ENCODE results near the gene RASSF1.

The RASSF1 gene

DNA sequence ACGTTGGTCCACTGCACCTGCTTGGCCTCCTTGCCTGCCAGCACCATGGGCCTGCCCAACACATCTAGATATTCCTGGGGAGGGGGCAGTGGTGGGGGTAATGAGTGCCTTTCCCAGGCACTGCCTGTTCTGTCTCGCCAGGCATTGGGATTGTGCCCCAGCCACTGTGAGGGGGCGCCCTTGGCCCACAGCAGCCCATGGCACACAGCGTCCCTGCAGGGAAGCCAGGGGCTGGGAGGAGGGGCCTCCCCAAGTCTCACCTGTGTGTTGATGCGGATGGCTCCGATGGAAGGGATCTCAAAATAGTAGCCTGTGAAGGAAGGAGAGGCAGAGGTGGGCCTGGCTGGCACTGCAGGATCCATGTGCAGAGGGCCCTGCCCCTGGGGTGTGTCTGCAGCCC, 37.4 kb upstream of the RASSF1 start:
- peaks cover 24% of the 10 kb centered on the region for H3K27me3 ChIP-seq (replicated peaks; ENCODE audit: control insufficient read depth, insufficient read depth, low read length)
- H3K9ac ChIP-seq (ENCODE audit: low read length): no peak overlapping the region
- H3K36me3 ChIP-seq (ENCODE audit: control insufficient read depth, insufficient read depth, low read length, severe bottlenecking): no peaks in the 10 kb centered on the region
- no peaks in the 10 kb centered on the region for H3K4me1 ChIP-seq (ENCODE audit: control insufficient read depth, insufficient read depth, low read length)
- no peak overlapping the region for H3K4me3 ChIP-seq (ENCODE audit: low read length)
- H3K9me3 ChIP-seq (ENCODE audit: control insufficient read depth, low read length): no peaks in the 10 kb centered on the region
- DNase-seq (ENCODE audit: low read depth): no peak

DNA sequence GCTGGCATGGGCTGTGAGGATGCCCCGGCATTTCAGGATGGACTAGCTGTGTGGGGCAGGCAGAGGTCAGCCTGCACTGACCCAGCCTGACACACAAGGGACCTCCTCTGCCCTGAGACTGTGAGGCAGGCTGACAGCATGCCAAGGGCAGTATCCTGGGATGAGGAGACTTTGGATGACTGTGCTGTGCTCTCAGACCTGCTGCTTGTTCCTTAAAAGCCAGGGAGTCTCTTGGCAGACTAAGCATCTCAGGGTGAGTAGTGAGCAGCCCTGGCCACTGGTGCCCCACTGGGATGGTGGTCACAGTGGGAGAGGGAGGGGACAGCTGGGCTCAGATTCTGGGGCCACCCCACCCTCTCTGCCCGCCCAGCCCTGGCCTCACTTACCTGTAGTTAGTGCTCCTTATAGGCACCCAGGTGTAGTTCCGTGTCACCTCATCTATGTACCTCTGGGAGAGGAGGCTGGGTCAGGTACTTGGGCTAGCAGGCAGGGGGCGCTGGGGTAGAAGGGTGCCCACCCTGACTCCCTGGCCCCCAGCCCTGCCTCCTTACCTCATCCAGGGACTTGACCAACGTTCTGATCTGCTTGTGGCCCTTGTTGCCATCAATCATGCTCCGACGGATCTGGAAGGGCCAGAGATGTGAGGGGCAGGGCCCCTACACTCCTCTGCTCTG, 34.8 kb upstream of the RASSF1 start:
- no peak for DNase-seq (ENCODE audit: low read depth)
- Histone ChIP-seq H3K9ac (ENCODE audit: low read length) (no peak overlapping the region), H3K9me3 (ENCODE audit: control insufficient read depth, low read length) (no peaks in the 10 kb centered on the region), H3K4me1 (ENCODE audit: control insufficient read depth, insufficient read depth, low read length) (no peaks in the 10 kb centered on the region), H3K36me3 (ENCODE audit: control insufficient read depth, insufficient read depth, low read length, severe bottlenecking) (no peaks in the 10 kb centered on the region), H3K27me3 (replicated peaks; ENCODE audit: control insufficient read depth, insufficient read depth, low read length) (peaks cover 37% of the 10 kb centered on the region), H3K4me3 (ENCODE audit: low read length) (no peak overlapping the region)

DNA sequence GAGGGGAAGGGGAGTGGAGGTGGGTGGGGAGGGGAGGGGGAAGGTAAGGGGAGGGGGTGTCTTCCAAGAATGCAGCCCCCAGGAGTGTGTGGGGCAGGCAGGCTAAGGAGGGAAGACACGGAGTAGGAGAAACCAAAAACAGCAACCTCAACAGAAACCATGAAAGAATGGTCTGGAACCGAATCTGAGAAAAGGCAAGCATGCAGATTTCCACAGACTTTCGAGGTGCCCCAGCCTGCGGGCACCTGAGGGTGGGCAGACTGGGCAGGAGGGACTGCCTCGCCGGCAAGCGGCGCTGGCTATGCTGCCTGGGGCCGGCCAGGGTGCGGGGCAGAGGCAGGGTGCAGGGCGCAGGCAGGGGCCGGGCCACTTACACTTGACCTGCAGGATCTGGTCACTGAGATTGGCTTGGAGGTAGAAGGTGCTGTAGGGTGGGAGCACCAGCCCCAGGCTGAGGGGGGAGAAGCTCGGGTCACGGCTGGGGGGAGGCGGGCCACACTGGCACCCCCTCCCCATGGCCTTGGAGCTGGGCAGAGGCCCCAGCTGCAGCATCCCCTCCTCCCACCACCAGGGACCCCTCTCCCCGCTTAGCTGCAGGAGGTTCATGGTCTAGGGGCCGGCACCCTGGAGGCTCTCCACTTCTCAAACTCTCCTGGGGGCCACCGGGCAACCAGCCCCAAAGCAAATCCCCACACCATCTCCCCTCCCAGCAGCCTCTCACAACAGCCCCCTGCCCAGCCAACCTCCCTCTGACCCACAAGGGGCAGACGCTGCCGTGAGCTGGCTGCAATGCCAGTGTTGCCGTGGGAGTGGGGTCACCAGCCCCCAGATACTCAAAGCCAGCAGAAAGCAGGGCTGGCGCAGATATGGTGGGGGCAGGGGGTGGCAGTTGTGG, 34.0 kb upstream of the RASSF1 start:
- H3K4me3 ChIP-seq (ENCODE audit: low read length): no peak overlapping the region
- H3K9ac ChIP-seq (ENCODE audit: low read length): no peak overlapping the region
- no peaks in the 10 kb centered on the region for H3K4me1 ChIP-seq (ENCODE audit: control insufficient read depth, insufficient read depth, low read length)
- DNase-seq (ENCODE audit: low read depth): no peak
- no peaks in the 10 kb centered on the region for H3K9me3 ChIP-seq (ENCODE audit: control insufficient read depth, low read length)
- H3K27me3 ChIP-seq (replicated peaks; ENCODE audit: control insufficient read depth, insufficient read depth, low read length): peaks cover 38% of the 10 kb centered on the region
- H3K36me3 ChIP-seq (ENCODE audit: control insufficient read depth, insufficient read depth, low read length, severe bottlenecking): no peaks in the 10 kb centered on the region

DNA sequence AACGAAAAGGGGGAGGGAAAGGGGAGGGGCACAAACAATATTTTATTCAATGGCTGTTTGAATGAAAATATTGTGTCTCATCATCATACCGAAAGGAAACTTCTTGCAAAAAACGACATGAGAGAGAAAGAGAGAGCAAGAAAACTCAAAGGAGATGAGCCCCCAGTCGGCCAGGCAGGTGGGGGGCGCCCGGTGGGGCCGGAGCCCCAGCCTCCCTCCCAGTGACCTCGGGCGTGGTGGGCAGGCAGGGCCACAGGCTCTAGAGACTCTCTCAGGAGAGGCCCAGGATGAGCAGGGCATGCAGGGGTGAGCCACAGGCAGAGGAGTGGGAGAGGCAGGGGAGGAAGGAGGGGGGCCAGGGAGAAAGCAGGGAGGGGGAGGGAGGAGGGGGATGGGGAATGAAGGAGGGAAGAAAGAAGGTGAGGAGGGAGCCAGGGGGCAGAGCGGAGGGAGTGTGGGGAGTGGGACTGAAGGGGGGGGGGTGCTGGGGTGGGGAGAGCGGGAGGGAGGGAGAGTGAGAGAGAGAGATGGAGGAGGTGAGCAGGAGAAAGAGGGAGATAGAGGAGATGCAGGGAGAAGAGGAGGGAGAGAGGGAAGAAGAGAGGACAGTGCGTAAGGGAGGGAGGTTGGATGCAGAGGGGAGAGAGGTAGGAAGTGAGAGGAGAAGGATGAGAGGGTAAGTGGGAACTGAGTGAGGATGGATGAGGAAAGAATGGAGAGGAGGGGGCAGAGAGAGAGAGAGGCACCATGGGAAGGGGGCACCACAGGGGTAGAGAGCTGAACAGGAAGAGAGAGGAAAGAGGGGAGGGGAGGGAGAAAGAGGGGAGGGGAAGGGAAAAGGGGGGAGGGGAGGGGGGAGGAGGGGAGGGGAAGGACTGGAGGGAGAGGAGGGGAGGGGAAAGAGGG, 32.8 kb upstream of the RASSF1 start:
- no peak for DNase-seq (ENCODE audit: low read depth)
- no peaks in the 10 kb centered on the region for H3K36me3 ChIP-seq (ENCODE audit: control insufficient read depth, insufficient read depth, low read length, severe bottlenecking)
- no peak overlapping the region for H3K4me3 ChIP-seq (ENCODE audit: low read length)
- H3K9ac ChIP-seq (ENCODE audit: low read length): no peak overlapping the region
- no peaks in the 10 kb centered on the region for H3K9me3 ChIP-seq (ENCODE audit: control insufficient read depth, low read length)
- H3K4me1 ChIP-seq (ENCODE audit: control insufficient read depth, insufficient read depth, low read length): no peaks in the 10 kb centered on the region
- H3K27me3 ChIP-seq (replicated peaks; ENCODE audit: control insufficient read depth, insufficient read depth, low read length): peaks cover 42% of the 10 kb centered on the region

DNA sequence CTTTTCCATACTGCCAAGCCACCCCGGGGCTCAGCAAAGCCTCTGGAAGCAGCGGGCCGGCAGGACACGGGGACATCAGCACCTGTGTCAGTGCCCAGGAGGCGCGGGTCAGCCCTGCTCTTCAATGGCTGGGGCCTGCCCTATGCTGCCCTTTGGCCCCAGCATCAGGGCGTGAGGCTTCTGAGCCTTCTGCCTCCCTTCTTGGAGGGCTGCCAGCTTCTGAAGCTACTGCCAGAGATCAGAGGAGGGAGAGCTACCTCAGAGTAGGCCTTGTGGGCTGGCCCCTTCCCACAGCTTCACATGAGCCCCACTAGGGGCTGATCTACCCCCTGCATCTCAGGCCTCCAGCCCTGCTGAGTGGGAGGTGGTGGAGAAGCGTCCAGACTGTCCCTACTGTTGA, 31.7 kb upstream of the RASSF1 start:
- no peak overlapping the region for H3K4me3 ChIP-seq (ENCODE audit: low read length)
- peaks cover 40% of the 10 kb centered on the region for H3K27me3 ChIP-seq (replicated peaks; ENCODE audit: control insufficient read depth, insufficient read depth, low read length)
- H3K4me1 ChIP-seq (ENCODE audit: control insufficient read depth, insufficient read depth, low read length): no peaks in the 10 kb centered on the region
- no peaks in the 10 kb centered on the region for H3K36me3 ChIP-seq (ENCODE audit: control insufficient read depth, insufficient read depth, low read length, severe bottlenecking)
- no peak for DNase-seq (ENCODE audit: low read depth)
- H3K9ac ChIP-seq (ENCODE audit: low read length): no peak overlapping the region
- no peaks in the 10 kb centered on the region for H3K9me3 ChIP-seq (ENCODE audit: control insufficient read depth, low read length)

DNA sequence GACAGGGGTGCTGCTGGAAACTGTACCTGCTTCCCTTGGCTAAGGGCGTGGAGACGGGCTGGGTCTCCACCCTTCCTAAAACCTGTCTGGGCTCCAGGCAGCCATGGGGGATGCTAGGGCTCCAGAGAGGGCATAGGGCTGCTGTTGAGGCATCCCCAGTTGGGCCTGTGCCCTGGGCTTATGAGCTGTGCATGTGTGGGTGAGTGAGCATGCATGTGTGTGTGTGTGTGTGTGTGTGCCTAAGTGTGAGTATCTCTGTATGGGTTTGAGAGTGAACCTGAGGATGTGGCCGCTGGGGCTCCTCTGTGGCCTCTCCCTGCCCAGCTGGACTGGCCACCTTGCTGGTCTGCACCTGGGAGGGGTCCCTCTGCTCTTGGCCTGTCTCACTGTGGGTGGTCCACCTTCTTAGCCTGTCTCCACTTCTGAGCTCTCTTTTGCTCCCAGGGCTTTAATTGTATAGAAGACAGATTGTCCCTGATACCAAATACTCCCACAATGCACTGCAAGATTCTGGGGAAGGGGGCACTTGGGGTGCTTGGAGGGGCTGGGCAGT, 30.6 kb upstream of the RASSF1 start:
- H3K4me3 ChIP-seq (ENCODE audit: low read length): no peak overlapping the region
- no peaks in the 10 kb centered on the region for H3K36me3 ChIP-seq (ENCODE audit: control insufficient read depth, insufficient read depth, low read length, severe bottlenecking)
- H3K9me3 ChIP-seq (ENCODE audit: control insufficient read depth, low read length): no peaks in the 10 kb centered on the region
- H3K27me3 ChIP-seq (replicated peaks; ENCODE audit: control insufficient read depth, insufficient read depth, low read length): peaks cover 46% of the 10 kb centered on the region
- H3K4me1 ChIP-seq (ENCODE audit: control insufficient read depth, insufficient read depth, low read length): no peaks in the 10 kb centered on the region
- no peak for DNase-seq (ENCODE audit: low read depth)
- no peak overlapping the region for H3K9ac ChIP-seq (ENCODE audit: low read length)

DNA sequence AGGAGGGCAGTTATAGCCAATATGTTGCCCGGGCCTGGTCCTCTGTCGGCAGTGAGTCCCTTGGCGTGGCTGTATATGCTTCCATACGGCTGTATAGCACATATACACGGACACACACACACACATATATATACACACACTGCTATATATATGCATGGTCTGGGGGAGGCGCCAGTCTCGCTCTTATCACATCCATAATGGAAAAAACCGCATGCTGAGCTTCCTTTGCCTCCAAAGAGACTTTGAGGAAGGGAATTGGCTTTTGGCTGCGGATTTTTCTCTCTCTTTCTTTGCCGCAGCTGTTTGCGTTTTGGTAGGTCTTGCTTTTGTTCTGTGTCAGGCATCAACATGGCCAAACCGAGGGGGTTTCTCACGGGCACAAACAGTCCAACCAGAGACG, 30.0 kb upstream of the RASSF1 start:
- Histone ChIP-seq H3K27me3 (replicated peaks; ENCODE audit: control insufficient read depth, insufficient read depth, low read length) (peaks cover 46% of the 10 kb centered on the region), H3K9me3 (ENCODE audit: control insufficient read depth, low read length) (no peaks in the 10 kb centered on the region), H3K36me3 (ENCODE audit: control insufficient read depth, insufficient read depth, low read length, severe bottlenecking) (no peaks in the 10 kb centered on the region), H3K9ac (ENCODE audit: low read length) (no peak overlapping the region), H3K4me1 (ENCODE audit: control insufficient read depth, insufficient read depth, low read length) (no peaks in the 10 kb centered on the region), H3K4me3 (ENCODE audit: low read length) (no peak overlapping the region)
- DNase-seq (ENCODE audit: low read depth): peak; percentile 47

DNA sequence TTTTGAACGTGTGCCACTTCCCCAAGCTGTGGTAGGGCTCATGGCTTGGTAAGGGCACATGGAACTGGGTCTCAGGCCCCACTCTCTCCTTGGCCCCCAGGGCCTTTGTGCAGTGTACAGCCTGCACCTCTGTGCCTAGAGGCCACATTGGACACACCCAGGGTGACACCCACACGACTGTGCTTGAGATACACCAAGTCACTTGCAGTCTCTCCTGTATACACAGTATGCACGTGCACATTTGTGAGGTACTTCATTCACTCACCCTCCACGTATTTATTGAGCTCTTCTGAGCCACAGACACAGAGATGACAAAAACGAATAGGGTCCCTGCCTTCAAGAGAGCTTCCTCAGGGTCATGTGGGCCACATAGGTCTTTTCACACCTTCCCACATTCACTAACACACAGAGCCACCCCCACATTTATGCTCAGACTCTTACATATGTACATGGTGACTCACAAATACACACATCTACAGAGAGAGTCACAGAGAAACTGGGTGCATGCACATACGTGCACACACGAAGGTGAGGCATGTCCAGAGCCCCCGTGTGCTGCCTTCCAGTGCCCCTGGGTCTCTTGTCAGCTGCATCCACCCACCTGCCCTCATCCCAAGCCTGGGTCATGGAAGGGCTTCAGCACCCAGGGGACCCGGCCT, 28.5 kb upstream of the RASSF1 start:
- no peaks in the 10 kb centered on the region for H3K36me3 ChIP-seq (ENCODE audit: control insufficient read depth, insufficient read depth, low read length, severe bottlenecking)
- H3K9ac ChIP-seq (ENCODE audit: low read length): no peak overlapping the region
- peaks cover 2% of the 10 kb centered on the region for H3K4me1 ChIP-seq (ENCODE audit: control insufficient read depth, insufficient read depth, low read length)
- no peak for DNase-seq (ENCODE audit: low read depth)
- peaks cover 48% of the 10 kb centered on the region for H3K27me3 ChIP-seq (replicated peaks; ENCODE audit: control insufficient read depth, insufficient read depth, low read length)
- no peaks in the 10 kb centered on the region for H3K9me3 ChIP-seq (ENCODE audit: control insufficient read depth, low read length)
- H3K4me3 ChIP-seq (ENCODE audit: low read length): no peak overlapping the region

DNA sequence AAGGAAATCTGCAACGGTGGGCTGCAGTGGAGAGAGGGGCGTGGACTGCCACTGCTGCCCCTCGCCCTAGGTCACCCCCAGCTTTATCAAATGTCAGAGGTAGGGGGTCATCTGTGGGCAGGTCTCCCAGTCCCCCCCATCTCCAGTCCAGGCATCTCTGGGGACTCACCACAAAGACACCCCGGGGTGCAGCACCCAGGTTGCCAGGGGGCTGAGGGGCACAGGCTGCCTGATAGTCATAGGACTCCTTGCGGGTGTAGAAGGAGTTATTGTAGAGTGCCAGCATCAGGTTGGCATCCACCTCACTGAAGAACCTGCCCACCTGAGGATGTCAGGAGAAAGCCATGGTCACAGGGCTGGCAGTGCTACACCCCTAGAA, 25.2 kb upstream of the RASSF1 start:
- Histone ChIP-seq H3K4me1 (ENCODE audit: control insufficient read depth, insufficient read depth, low read length) (peaks cover 2% of the 10 kb centered on the region), H3K27me3 (replicated peaks; ENCODE audit: control insufficient read depth, insufficient read depth, low read length) (peaks cover 39% of the 10 kb centered on the region), H3K36me3 (ENCODE audit: control insufficient read depth, insufficient read depth, low read length, severe bottlenecking) (no peaks in the 10 kb centered on the region), H3K9me3 (ENCODE audit: control insufficient read depth, low read length) (no peaks in the 10 kb centered on the region), H3K9ac (ENCODE audit: low read length) (no peak overlapping the region), H3K4me3 (ENCODE audit: low read length) (no peak overlapping the region)
- DNase-seq (ENCODE audit: low read depth): no peak

DNA sequence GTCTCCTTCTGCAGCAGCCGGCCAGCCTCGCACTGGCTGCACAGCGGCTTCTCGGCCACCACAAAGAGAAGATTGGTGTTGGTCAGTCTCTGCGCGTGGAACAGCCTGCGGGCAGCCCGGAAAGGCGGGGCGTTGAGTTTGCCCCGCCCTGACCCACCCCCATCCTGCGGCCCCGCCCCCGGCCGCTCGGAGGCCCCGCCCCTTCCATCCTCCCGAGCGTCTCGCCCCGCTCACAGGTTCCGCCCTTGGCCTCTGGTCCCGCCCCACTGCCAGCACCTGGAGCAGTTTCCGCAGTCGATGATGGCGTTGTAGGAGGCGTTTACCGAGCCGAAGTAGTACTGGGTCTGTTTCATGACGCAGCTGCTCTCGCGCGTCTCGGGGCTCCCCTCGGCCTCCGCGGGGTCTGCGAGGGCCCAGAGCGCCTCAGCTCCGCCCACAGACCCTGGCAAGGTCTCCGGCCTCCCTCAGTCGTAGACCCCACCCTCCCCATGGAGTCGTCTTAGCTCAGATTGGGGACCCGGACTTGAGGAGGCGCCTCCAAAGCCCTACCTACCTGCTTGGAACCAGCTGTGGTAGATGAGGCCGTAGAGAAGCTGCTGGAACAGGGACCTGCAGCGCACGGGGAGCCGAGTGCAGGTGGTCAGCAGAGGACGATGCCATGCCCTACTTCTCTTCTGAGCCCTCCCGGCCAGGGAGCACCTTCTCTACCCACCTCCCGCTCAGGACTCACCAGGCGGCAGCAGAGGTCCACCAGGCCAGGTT, 24.6 kb upstream of the RASSF1 start:
- H3K27me3 ChIP-seq (replicated peaks; ENCODE audit: control insufficient read depth, insufficient read depth, low read length): peaks cover 34% of the 10 kb centered on the region
- peak overlapping the region; percentile 43 for H3K4me3 ChIP-seq (ENCODE audit: low read length)
- H3K36me3 ChIP-seq (ENCODE audit: control insufficient read depth, insufficient read depth, low read length, severe bottlenecking): no peaks in the 10 kb centered on the region

More for the DNA sequence above, 24.6 kb upstream of the RASSF1 start:
- H3K9ac ChIP-seq (ENCODE audit: low read length): no peak overlapping the region
- H3K9me3 ChIP-seq (ENCODE audit: control insufficient read depth, low read length): no peaks in the 10 kb centered on the region
- peak; percentile 83 for DNase-seq (ENCODE audit: low read depth)
- peaks cover 2% of the 10 kb centered on the region for H3K4me1 ChIP-seq (ENCODE audit: control insufficient read depth, insufficient read depth, low read length)
